ENCODE data around the gene ERG.

DNA sequence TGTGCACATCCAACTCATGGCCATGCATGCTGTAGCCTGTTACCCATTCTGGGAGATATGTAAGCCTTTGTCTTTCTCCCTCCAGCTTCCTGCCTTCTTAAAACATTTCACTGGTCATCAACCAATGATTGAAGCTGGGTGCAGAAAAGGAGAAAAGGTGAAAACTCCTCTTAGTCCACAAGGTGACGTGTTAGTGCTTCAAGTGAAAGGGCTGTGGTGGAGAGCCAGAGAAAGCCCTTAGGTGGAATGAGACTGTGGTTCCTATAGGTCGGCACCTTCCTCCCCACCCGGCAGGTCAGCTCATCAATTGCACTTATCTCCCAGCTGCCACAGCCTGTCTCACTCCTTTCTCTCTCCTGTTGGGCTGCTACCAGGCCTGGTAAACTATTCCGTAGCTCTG is 30.4 kb downstream of the ERG start:
- TF ChIP-seq, protein P1, sequence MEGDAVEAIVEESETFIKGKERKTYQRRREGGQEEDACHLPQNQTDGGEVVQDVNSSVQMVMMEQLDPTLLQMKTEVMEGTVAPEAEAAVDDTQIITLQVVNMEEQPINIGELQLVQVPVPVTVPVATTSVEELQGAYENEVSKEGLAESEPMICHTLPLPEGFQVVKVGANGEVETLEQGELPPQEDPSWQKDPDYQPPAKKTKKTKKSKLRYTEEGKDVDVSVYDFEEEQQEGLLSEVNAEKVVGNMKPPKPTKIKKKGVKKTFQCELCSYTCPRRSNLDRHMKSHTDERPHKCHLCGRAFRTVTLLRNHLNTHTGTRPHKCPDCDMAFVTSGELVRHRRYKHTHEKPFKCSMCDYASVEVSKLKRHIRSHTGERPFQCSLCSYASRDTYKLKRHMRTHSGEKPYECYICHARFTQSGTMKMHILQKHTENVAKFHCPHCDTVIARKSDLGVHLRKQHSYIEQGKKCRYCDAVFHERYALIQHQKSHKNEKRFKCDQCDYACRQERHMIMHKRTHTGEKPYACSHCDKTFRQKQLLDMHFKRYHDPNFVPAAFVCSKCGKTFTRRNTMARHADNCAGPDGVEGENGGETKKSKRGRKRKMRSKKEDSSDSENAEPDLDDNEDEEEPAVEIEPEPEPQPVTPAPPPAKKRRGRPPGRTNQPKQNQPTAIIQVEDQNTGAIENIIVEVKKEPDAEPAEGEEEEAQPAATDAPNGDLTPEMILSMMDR (IDR thresholded peaks at IDR 0.05), result no peak
- no peak for TF ChIP-seq EZH2 (IDR thresholded peaks at IDR 0.05)

Measured in neural progenitor cell (in vitro differentiated cells).